Suprapubic skin (tissue), 4 donors: ENCODE measurements around the gene USP15. TPM values are rescaled to one million over a fixed set of nuclear protein-coding genes. Genes with fewer than 3 reads are reported as not detected.

Source experiments
- DNase-seq, 2 donors: peaks; one replicate each; pipeline ENCODE4 v3.0.0-alpha.2; 2019; ENCODE audit warnings: low spot score in 2 of 2
- H3K27ac ChIP-seq: fragments of 200-600 bp; sonication (generic); one replicate; pipeline ENCODE4 v1.5.1; 2019
- H3K27me3 ChIP-seq: fragments of 200-600 bp; sonication (generic); one replicate; pipeline ENCODE4 v1.5.1; 2019
- H3K36me3 ChIP-seq: fragments of 200-600 bp; sonication (generic); one replicate; pipeline ENCODE4 v1.5.1; 2019
- H3K4me1 ChIP-seq: fragments of 200-600 bp; sonication (generic); one replicate; pipeline ENCODE4 v1.5.1; 2019
- H3K4me3 ChIP-seq: fragments of 200-600 bp; sonication (generic); one replicate; pipeline ENCODE4 v1.5.1; 2019; ENCODE audit warnings: mild to moderate bottlenecking
- H3K9me3 ChIP-seq: fragments of 200-600 bp; sonication (generic); one replicate; pipeline ENCODE4 v1.5.1; 2019
- CTCF ChIP-seq, 2 donors: fragments of 200-600 bp in 1 of 2; fragments of 450-650 bp in 1 of 2; sonication (generic) in 1 of 2; IDR thresholded peaks; one replicate each; pipeline ENCODE4 v1.5.1; 2016 to 2019; ENCODE audit warnings: antibody characterized with exemption in 2 of 2, mild to moderate bottlenecking in 1 of 2, moderate library complexity in 1 of 2
- EP300 ChIP-seq: sonication (generic); formaldehyde crosslinking; IDR thresholded peaks from one replicate; pipeline ENCODE4 v1.6.1; 2017; ENCODE audit warnings: antibody characterized with exemption
- POLR2A ChIP-seq, 2 donors: fragments of 450-650 bp; IDR thresholded peaks; one replicate each; pipeline ENCODE4 v1.6.1; 2017; ENCODE audit warnings: antibody characterized with exemption in 2 of 2, mild to moderate bottlenecking in 2 of 2, moderate library complexity in 2 of 2
- POLR2AphosphoS5 ChIP-seq, 3 donors: sonication (generic); formaldehyde crosslinking; IDR thresholded peaks; one replicate each; pipeline ENCODE4 v1.6.1; 2017; ENCODE audit warnings: antibody characterized with exemption in 3 of 3
- WGBS: methylation state at CpG from one replicate; pipeline ENCODE4 v1.1.5; 2018; 5-methylcytosine and 5-hydroxymethylcytosine counted together
- total RNA-seq, 4 donors: library from RNA; depleted of rRNA; stranded (reverse); fragments of >200 nt; gene quantifications; one replicate each; pipeline ENCODE4 v1.1.0, GENCODE V29; 2016

USP15 gene
- total RNA-seq, 4 donors from 2014 or later: 59.1 to 141 (median 80.6) TPM

GRCh38 chr12:62278022-62278421 is 17.8 kb downstream of the USP15 start:
- no peak overlapping the region for H3K27ac ChIP-seq
- no peak overlapping the region for H3K4me3 ChIP-seq
- TF ChIP-seq CTCF (IDR thresholded peaks at IDR 0.05): no peak
- no peak for TF ChIP-seq POLR2A (IDR thresholded peaks at IDR 0.05)
- no peak for TF ChIP-seq POLR2AphosphoS5 (IDR thresholded peaks at IDR 0.05)
- TF ChIP-seq EP300: no peak
- peaks cover 29% of the 10 kb centered on the region for H3K4me1 ChIP-seq
- H3K9me3 ChIP-seq: no peaks in the 10 kb centered on the region
- no peaks in the 10 kb centered on the region for H3K27me3 ChIP-seq
- no peaks in the 10 kb centered on the region for H3K36me3 ChIP-seq
- 84% methylated on average over 2 of the region's 2 CpGs for WGBS
- no peak for DNase-seq

GRCh38 chr12:62279058-62279457 is 18.9 kb downstream of the USP15 start:
- Histone ChIP-seq H3K27me3 (no peaks in the 10 kb centered on the region), H3K4me1 (peaks cover 26% of the 10 kb centered on the region), H3K27ac (no peak overlapping the region), H3K36me3 (no peaks in the 10 kb centered on the region), H3K4me3 (no peak overlapping the region), H3K9me3 (no peaks in the 10 kb centered on the region)
- TF ChIP-seq POLR2A (IDR thresholded peaks at IDR 0.05) (no peak), CTCF (IDR thresholded peaks at IDR 0.05) (no peak), EP300 (no peak), POLR2AphosphoS5 (IDR thresholded peaks at IDR 0.05) (no peak)
- DNase-seq: no peak
- WGBS: 98% methylated on average over 1 of the region's 1 CpG

GRCh38 chr12:62279961-62280360 is 19.8 kb downstream of the USP15 start:
- TF ChIP-seq EP300 (no peak), CTCF (IDR thresholded peaks at IDR 0.05) (no peak), POLR2AphosphoS5 (IDR thresholded peaks at IDR 0.05) (no peak), POLR2A (IDR thresholded peaks at IDR 0.05) (no peak)
- Histone ChIP-seq H3K4me1 (peaks cover 19% of the 10 kb centered on the region), H3K9me3 (no peaks in the 10 kb centered on the region), H3K27ac (no peak overlapping the region), H3K4me3 (no peak overlapping the region), H3K36me3 (no peaks in the 10 kb centered on the region), H3K27me3 (no peaks in the 10 kb centered on the region)
- no peak for DNase-seq

- DNase-seq: no peak
- Histone ChIP-seq H3K27ac (no peak overlapping the region), H3K4me1 (peaks cover 11% of the 10 kb centered on the region), H3K9me3 (no peaks in the 10 kb centered on the region), H3K36me3 (no peaks in the 10 kb centered on the region), H3K27me3 (no peaks in the 10 kb centered on the region), H3K4me3 (no peak overlapping the region)
- WGBS: 80% methylated on average over 2 of the region's 2 CpGs
- no peak for TF ChIP-seq CTCF (IDR thresholded peaks at IDR 0.05)
- no peak for TF ChIP-seq EP300
- TF ChIP-seq POLR2A (IDR thresholded peaks at IDR 0.05): no peak
- no peak for TF ChIP-seq POLR2AphosphoS5 (IDR thresholded peaks at IDR 0.05)
Measured at GRCh38 chr12:62282057-62282774, 22.0 kb downstream of the USP15 start.

- Histone ChIP-seq H3K4me3 (no peak overlapping the region), H3K36me3 (no peaks in the 10 kb centered on the region), H3K9me3 (no peaks in the 10 kb centered on the region), H3K4me1 (peaks cover 9% of the 10 kb centered on the region), H3K27ac (no peak overlapping the region), H3K27me3 (no peaks in the 10 kb centered on the region)
- TF ChIP-seq CTCF (IDR thresholded peaks at IDR 0.05): no peak
- TF ChIP-seq POLR2A (IDR thresholded peaks at IDR 0.05): no peak
- no peak for TF ChIP-seq POLR2AphosphoS5 (IDR thresholded peaks at IDR 0.05)
- no peak for TF ChIP-seq EP300
- no peak for DNase-seq
Measured at GRCh38 chr12:62284749-62285148, 24.5 kb downstream of the USP15 start.
